CD14-positive monocyte (primary cell): ENCODE results near the gene RRBP1. TPM values are rescaled to one million over a fixed set of nuclear protein-coding genes. Genes with fewer than 3 reads are reported as not detected.

ENCODE experiments used
- DNase-seq, 3 donors: peaks; one replicate each; pipeline ENCODE4 v3.0.0-alpha.2; 2011 to 2022
- H2AFZ ChIP-seq: 2 replicates; pipeline ENCODE4 v1.6.0; 2012; ENCODE audit warnings: mild to moderate bottlenecking, low read depth, low read length, inconsistent platforms; ENCODE audit not compliant: insufficient read depth, poor library complexity, severe bottlenecking
- H3K27ac ChIP-seq, 2 donors: 1 replicate in 1 of 2; 2 replicates in 1 of 2; pipeline ENCODE4 v1.5.1; 2012 to 2013; ENCODE audit warnings: low read length in 2 of 2, control low read depth in 1 of 2, inconsistent platforms in 1 of 2, low read depth in 1 of 2, mild to moderate bottlenecking in 1 of 2
- H3K27me3 ChIP-seq, 2 donors: one replicate each; pipeline versions ENCODE4 v1.6.0 to v1.6.1; 2011 to 2013; ENCODE audit warnings: low read length in 2 of 2; ENCODE audit not compliant: control insufficient read depth in 2 of 2, insufficient read depth in 2 of 2
- H3K36me3 ChIP-seq, 2 donors: replicated peaks in 1 of 2; 1 replicate in 1 of 2; 2 replicates in 1 of 2; pipeline versions ENCODE4 v1.5.1 to v1.6.1; 2012 to 2013; ENCODE audit warnings: low read length in 2 of 2, control low read depth in 1 of 2, inconsistent platforms in 1 of 2, mild to moderate bottlenecking in 1 of 2; ENCODE audit not compliant: insufficient read depth in 2 of 2, control insufficient read depth in 1 of 2
- H3K4me1 ChIP-seq, 2 donors: 1 replicate in 1 of 2; 2 replicates in 1 of 2; pipeline versions ENCODE4 v1.5.1 to v1.6.1; 2012 to 2013; ENCODE audit warnings: low read length in 2 of 2, control low read depth in 1 of 2, inconsistent platforms in 1 of 2, mild to moderate bottlenecking in 1 of 2, moderate library complexity in 1 of 2; ENCODE audit not compliant: insufficient read depth in 2 of 2, control insufficient read depth in 1 of 2
- H3K4me2 ChIP-seq: replicated peaks from 2 replicates; pipeline ENCODE3; 2012; ENCODE audit warnings: low read length, moderate library complexity, mild to moderate bottlenecking; ENCODE audit not compliant: poor library complexity, severe bottlenecking; ENCODE audit errors: extremely low read depth
- H3K4me3 ChIP-seq, 3 experiments: fragments of 200-600 bp in 1 of 3; sonication (generic) in 1 of 3; replicated peaks in 1 of 3; 1 replicate in 2 of 3; 2 replicates in 1 of 3; pipeline ENCODE4 v1.5.1; 2011 to 2013; ENCODE audit warnings: low read length in 3 of 3, mild to moderate bottlenecking in 3 of 3, control low read depth in 2 of 3, low read depth in 2 of 3, inconsistent platforms in 1 of 3, moderate library complexity in 1 of 3
- H3K79me2 ChIP-seq: 2 replicates; pipeline ENCODE4 v1.6.0; 2012; ENCODE audit warnings: mild to moderate bottlenecking, control low read depth, inconsistent platforms, low read length, moderate library complexity; ENCODE audit not compliant: insufficient read depth
- H3K9ac ChIP-seq: 2 replicates; pipeline ENCODE4 v1.6.0; 2017; ENCODE audit warnings: low read length, mild to moderate bottlenecking; ENCODE audit not compliant: insufficient read depth, poor library complexity, severe bottlenecking
- H3K9me3 ChIP-seq, 2 donors: replicated peaks in 1 of 2; 1 replicate in 1 of 2; 2 replicates in 1 of 2; pipeline versions ENCODE4 v1.5.1 to v1.6.1; 2012 to 2013; ENCODE audit warnings: low read length in 2 of 2, control low read depth in 1 of 2; ENCODE audit not compliant: control insufficient read depth in 1 of 2, insufficient read depth in 1 of 2
- H4K20me1 ChIP-seq: 2 replicates; pipeline ENCODE4 v1.6.0; 2012; ENCODE audit warnings: mild to moderate bottlenecking, low read length, control low read depth, moderate library complexity; ENCODE audit not compliant: insufficient read depth
- H3K27ac Mint-ChIP-seq, 7 donors: one replicate each; pipeline ENCODE4 v1.8.0; 2020; ENCODE audit warnings: mild to moderate bottlenecking in 7 of 7, mixed read lengths in 7 of 7, moderate library complexity in 6 of 7, inconsistent platforms in 2 of 7
- H3K27me3 Mint-ChIP-seq, 3 donors: one replicate each; pipeline ENCODE4 v1.8.0; 2021 to 2022; ENCODE audit warnings: low read depth in 3 of 3, mild to moderate bottlenecking in 3 of 3, mixed read lengths in 3 of 3, moderate library complexity in 3 of 3, inconsistent platforms in 1 of 3
- H3K36me3 Mint-ChIP-seq, 2 donors: one replicate each; pipeline ENCODE4 v1.8.0; 2020; ENCODE audit warnings: mixed read lengths in 2 of 2, inconsistent platforms in 1 of 2, mild to moderate bottlenecking in 1 of 2
- H3K4me1 Mint-ChIP-seq: one replicate; pipeline ENCODE4 v1.8.0; 2020; ENCODE audit warnings: mild to moderate bottlenecking, mixed read lengths
- H3K4me3 Mint-ChIP-seq, 2 donors: one replicate each; pipeline ENCODE4 v1.8.0; 2020; ENCODE audit warnings: mild to moderate bottlenecking in 2 of 2, mixed read lengths in 2 of 2, moderate library complexity in 1 of 2
- H3K9me3 Mint-ChIP-seq, 7 donors: one replicate each; pipeline ENCODE4 v1.8.0; 2020 to 2022; ENCODE audit warnings: mixed read lengths in 7 of 7, mild to moderate bottlenecking in 6 of 7, moderate library complexity in 6 of 7, inconsistent platforms in 2 of 7
- WGBS: methylation state at CpG from one replicate; pipeline ENCODE4 v1.1.5; 2013; ENCODE audit warnings: missing lambda C conversion rate; ENCODE audit not compliant: insufficient coverage; 5-methylcytosine and 5-hydroxymethylcytosine counted together
- intact Hi-C, 2 donors: fragments of 100-400 bp; cut with micrococcal nuclease; formaldehyde crosslinking; loops; one replicate each; pipeline versions ENCODE4 v1.15.0 to v1.15.1; 2023
- polyA plus RNA-seq, 3 donors: library from polyadenylated mRNA; depleted of rRNA in 1 of 3; unstranded in 2 of 3; stranded (reverse) in 1 of 3; fragments of 300-500 nt in 2 of 3; fragments of >200 nt in 1 of 3; fragmentation: Illumina TruSeq in 2 of 3; gene quantifications; 1 replicate in 2 of 3; 2 replicates in 1 of 3; pipeline ENCODE4 v1.2.3, GENCODE V29; 2012 to 2021
- TF ChIP-seq, protein P1 (sequence below): fragments of 200-600 bp; IDR thresholded peaks from one replicate; pipeline ENCODE4 v1.8.0; 2022; ENCODE audit warnings: antibody characterized with exemption, mild to moderate bottlenecking

Gene RRBP1
- polyA plus RNA-seq, 3 donors = 4.7 to 22.2 (median 7.5) TPM

DNA sequence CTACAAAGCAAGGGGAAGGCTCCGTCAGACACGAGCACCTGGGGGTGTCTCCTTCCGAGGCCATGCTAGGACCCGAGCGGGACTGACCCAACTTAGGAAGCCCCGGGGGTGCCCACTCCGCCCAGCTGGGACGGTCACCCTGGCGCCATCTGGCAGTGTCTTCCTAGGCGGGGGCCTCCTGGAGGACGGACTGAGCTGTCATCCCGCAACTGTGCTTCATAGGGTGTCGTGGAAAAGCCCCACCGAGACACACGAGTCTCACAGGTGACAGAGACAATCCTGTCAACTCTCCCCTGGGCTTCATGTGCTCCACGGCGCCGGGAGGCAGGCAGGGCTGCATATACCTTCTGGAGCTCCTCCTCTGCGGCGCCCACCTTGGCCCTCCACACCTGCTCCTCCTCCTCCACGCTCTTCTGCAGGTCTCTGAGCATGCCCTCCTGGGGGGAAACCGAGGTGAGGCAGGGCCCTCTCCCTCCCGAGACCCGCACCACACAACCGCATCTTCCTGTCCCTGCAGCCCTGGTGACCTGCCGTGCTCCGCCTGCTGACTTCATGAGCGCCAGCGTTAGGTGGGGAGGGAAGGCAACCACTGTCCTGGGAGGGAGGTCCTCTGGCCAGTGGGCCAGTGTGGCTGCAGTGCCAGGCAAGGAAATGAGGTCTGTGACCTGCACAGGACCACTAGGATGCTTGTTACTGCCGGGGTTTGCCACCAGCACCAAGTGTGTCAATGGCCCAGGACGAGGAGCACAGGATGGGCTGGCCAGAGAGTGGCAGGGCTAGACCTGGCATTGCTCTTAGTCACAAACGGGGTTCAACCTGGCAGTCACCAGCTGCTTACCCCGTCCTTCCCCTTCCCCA, 61.4 kb downstream of the RRBP1 start:
- Histone ChIP-seq H3K27ac (no peak overlapping the region), H3K4me1 (peaks cover 7% of the 10 kb centered on the region in 2 donors), H3K4me2 (no peak overlapping the region), H3K27me3 (no peaks in the 10 kb centered on the region), H4K20me1 (no peaks in the 10 kb centered on the region), H3K4me3 (no peak overlapping the region), H3K9ac (no peak overlapping the region), H3K36me3 (peaks cover 92 to 98% of the 10 kb centered on the region in 2 donors), H3K9me3 (no peaks in the 10 kb centered on the region), H3K79me2 (no peaks in the 10 kb centered on the region), H2AFZ (no peak overlapping the region)
- peaks cover 10% of the 10 kb centered on the region for H3K4me1 Mint-ChIP-seq
- TF ChIP-seq, protein P1, sequence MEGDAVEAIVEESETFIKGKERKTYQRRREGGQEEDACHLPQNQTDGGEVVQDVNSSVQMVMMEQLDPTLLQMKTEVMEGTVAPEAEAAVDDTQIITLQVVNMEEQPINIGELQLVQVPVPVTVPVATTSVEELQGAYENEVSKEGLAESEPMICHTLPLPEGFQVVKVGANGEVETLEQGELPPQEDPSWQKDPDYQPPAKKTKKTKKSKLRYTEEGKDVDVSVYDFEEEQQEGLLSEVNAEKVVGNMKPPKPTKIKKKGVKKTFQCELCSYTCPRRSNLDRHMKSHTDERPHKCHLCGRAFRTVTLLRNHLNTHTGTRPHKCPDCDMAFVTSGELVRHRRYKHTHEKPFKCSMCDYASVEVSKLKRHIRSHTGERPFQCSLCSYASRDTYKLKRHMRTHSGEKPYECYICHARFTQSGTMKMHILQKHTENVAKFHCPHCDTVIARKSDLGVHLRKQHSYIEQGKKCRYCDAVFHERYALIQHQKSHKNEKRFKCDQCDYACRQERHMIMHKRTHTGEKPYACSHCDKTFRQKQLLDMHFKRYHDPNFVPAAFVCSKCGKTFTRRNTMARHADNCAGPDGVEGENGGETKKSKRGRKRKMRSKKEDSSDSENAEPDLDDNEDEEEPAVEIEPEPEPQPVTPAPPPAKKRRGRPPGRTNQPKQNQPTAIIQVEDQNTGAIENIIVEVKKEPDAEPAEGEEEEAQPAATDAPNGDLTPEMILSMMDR = no peak
- DNase-seq = no peak
- H3K27ac Mint-ChIP-seq = peak overlapping the region in 2 of 7 donors; percentile 41 to 53
- intact Hi-C loops = no loop called here
- H3K4me3 Mint-ChIP-seq = no peak overlapping the region
- no peaks in the 10 kb centered on the region for H3K27me3 Mint-ChIP-seq
- H3K9me3 Mint-ChIP-seq = no peaks in the 10 kb centered on the region
- WGBS = 93% methylated on average over 23 of the region's 33 CpGs
- H3K36me3 Mint-ChIP-seq = peaks cover 73 to 94% of the 10 kb centered on the region in 2 donors

DNA sequence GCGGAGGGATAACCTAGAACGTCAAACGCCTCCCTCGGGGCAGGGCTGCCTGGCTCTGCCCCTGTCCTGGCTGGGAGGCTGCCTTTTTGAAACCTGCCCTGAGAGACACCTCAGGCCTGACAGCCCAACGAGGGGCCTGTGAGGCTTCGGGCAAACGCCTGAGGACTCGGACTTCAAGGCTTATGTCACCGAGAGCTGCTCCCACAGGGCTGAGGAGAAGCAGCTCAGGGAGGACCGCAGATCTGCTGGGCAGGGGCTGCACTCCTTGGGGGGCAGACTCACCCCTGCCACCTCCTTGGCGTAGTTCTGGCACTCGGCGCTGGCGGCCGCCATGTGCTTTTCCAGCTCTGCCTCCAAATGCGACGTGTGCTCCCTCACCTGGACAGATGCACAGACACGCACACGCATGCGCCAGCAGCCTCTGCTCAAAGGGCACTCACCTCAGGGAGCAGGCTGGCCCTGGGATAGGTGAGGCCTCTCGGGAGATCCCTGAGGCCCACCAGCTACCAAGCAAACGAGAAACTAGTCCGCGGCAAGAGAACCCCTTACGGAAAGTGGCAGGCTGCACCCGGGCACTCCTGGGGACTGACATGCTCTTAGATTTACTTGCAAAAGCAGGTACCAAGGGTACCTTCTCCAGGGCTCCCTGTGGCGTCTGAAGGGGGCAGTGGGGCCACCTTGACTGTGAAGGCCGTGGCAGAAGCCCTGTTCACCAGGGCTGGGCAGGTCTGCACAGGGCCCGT, 62.5 kb downstream of the RRBP1 start:
- Histone ChIP-seq H3K79me2 (no peaks in the 10 kb centered on the region), H3K4me1 (peaks cover 12 to 17% of the 10 kb centered on the region in 2 donors), H3K9ac (no peak overlapping the region), H3K4me3 (no peak overlapping the region), H3K9me3 (no peaks in the 10 kb centered on the region), H3K36me3 (peaks cover 87 to 98% of the 10 kb centered on the region in 2 donors), H3K27me3 (no peaks in the 10 kb centered on the region), H2AFZ (no peak overlapping the region), H3K27ac (no peak overlapping the region), H4K20me1 (peaks cover under 1% of the 10 kb centered on the region), H3K4me2 (no peak overlapping the region)
- H3K4me1 Mint-ChIP-seq = peaks cover 10% of the 10 kb centered on the region
- H3K4me3 Mint-ChIP-seq = no peak overlapping the region
- H3K27ac Mint-ChIP-seq = peak overlapping the region in 2 of 7 donors; percentile 5 to 16
- peaks cover 72 to 92% of the 10 kb centered on the region in 2 donors for H3K36me3 Mint-ChIP-seq
- 88% methylated on average over 26 of the region's 29 CpGs for WGBS
- no peaks in the 10 kb centered on the region for H3K9me3 Mint-ChIP-seq
- no peak for DNase-seq
- no peaks in the 10 kb centered on the region for H3K27me3 Mint-ChIP-seq
- intact Hi-C loops = loop anchor here in 1 of 2 donors (10.0 kb wide), 1 partner anchor 115 kb away; no protein-coding TSS in a partner anchor
- TF ChIP-seq, protein P1 = no peak
